Epithelial cell of proximal tubule (primary cell): ENCODE measurements around the gene CARD11. TPM values are rescaled to one million over a fixed set of nuclear protein-coding genes. Genes with fewer than 3 reads are reported as not detected.

Experiments used
- DNase-seq: peaks from one replicate; pipeline ENCODE4 v3.0.0-alpha.2; 2011; ENCODE audit warnings: low read depth
- H3K4me3 ChIP-seq: 2 replicates; pipeline ENCODE4 v1.5.1; 2011; ENCODE audit warnings: low read depth, mild to moderate bottlenecking, low read length
- CTCF ChIP-seq: conservative IDR thresholded peaks from 2 replicates; pipeline ENCODE4 v1.5.1; 2012; ENCODE audit warnings: low read depth, mild to moderate bottlenecking, low read length
- total RNA-seq: library from RNA; depleted of rRNA; stranded (reverse); fragments of >200 nt; gene quantifications from 2 replicates; pipeline ENCODE4 v1.2.3, GENCODE V29; 2015

The CARD11 gene
- total RNA-seq, 1 donor from 2014 or later = 18.7 TPM

GRCh38 chr7:2972835-2973161 lies 70.9 kb downstream of the CARD11 start:
- no peak for TF ChIP-seq CTCF
- no peak for DNase-seq

GRCh38 chr7:2971914-2972834 lies 71.5 kb downstream of the CARD11 start:
- no peak for TF ChIP-seq CTCF
- H3K4me3 ChIP-seq = no peak overlapping the region
- DNase-seq = no peak

More at GRCh38 chr7:2972835-2973161, 70.9 kb downstream of the CARD11 start:
- no peak overlapping the region for H3K4me3 ChIP-seq

GRCh38 chr7:2970861-2971260 lies 72.8 kb downstream of the CARD11 start:
- no peak for DNase-seq
- no peak overlapping the region for H3K4me3 ChIP-seq
- no peak for TF ChIP-seq CTCF

- no peak for DNase-seq
- no peak overlapping the region for H3K4me3 ChIP-seq
- TF ChIP-seq CTCF = no peak
Measured at GRCh38 chr7:2970307-2970664, 73.4 kb downstream of the CARD11 start.

GRCh38 chr7:2969398-2970306 lies 74.0 kb downstream of the CARD11 start:
- TF ChIP-seq CTCF = no peak

GRCh38 chr7:2968616-2969397 lies 74.9 kb downstream of the CARD11 start:
- no peak for TF ChIP-seq CTCF
- no peak for DNase-seq
- H3K4me3 ChIP-seq = no peak overlapping the region

More at GRCh38 chr7:2969398-2970306, 74.0 kb downstream of the CARD11 start:
- no peak for DNase-seq
- H3K4me3 ChIP-seq = no peak overlapping the region
